Measurements from ENCODE around the gene AK9. TPM values are rescaled to one million over a fixed set of nuclear protein-coding genes. Genes with fewer than 3 reads are reported as not detected.
"Not testable (repeated sequence)": the region's sequence is repeated elsewhere in the genome, so short reads cannot be mapped to it uniquely, and the experiment has no call there.

The AK9 gene
- polyA plus RNA-seq, 1 donor from 2014 or later: 27.7 TPM

DNA sequence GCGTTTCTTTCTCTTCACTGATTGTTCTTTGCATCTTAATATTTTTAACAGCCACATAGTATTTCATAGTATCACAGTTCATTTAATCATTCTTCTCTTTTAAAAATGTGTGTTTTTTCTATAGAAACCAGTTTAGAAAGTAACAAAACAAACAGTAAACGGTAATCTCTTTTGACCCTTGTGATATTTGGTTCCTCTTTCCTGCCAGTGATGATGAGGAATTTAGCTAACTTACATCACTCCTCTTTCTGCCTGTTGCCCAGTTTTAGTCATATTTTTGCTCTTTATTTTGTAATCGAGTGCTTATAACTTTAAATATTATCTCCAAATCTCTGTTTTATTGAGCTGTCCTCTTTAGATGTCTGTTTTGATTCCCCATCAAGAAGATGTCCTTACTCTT lies 169.9 kb downstream of the AK9 start:
- no peak overlapping the region for H3K27ac ChIP-seq (ENCODE audit: low read length)

DNA sequence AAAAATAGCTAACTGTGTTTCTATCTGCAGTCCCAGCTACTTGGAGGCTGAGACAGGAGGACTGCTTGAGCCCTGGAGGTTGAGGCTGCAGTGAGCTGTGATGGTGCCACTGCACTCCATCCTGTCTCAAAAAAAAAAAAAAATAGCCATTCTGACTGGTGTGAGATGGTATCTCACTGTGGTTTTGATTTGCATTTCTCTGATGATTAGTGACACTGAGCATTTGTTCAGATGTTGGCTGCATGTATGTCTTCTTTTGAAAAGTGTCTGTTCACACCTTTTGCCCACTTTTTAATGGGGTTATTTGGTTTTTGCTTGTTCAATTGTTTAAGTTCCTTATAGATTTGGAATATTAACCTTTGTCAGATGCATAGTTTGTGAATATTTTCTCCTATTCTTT lies 171.4 kb downstream of the AK9 start:
- not testable (repeated sequence) for H4K20me1 ChIP-seq (ENCODE audit: insufficient read depth); H3K27me3 ChIP-seq (ENCODE audit: insufficient read depth, low read depth, low read length); H3K9ac ChIP-seq (ENCODE audit: low read length); H3K9me3 ChIP-seq (ENCODE audit: low read length); H2AFZ ChIP-seq (ENCODE audit: low read depth, low read length); H3K9me2 ChIP-seq (ENCODE audit: insufficient read depth, low read length); H3F3A ChIP-seq (ENCODE audit: insufficient read depth, low read length, poor library complexity, severe bottlenecking); H3K4me3 ChIP-seq (ENCODE audit: low read length); H3K79me2 ChIP-seq (replicated peaks; ENCODE audit: insufficient read depth, low read length); H3K27ac ChIP-seq (ENCODE audit: low read length); H3K36me3 ChIP-seq (ENCODE audit: insufficient read depth, low read length); H3K4me2 ChIP-seq (ENCODE audit: low read length)

More for the DNA sequence above, 169.9 kb downstream of the AK9 start:
- no peak overlapping the region for H3K4me2 ChIP-seq (ENCODE audit: low read length)
- no peaks in the 10 kb centered on the region for H3F3A ChIP-seq (ENCODE audit: insufficient read depth, low read length, poor library complexity, severe bottlenecking)
- no peaks in the 10 kb centered on the region for H3K79me2 ChIP-seq (replicated peaks; ENCODE audit: insufficient read depth, low read length)
- no peaks in the 10 kb centered on the region for H3K9me2 ChIP-seq (ENCODE audit: insufficient read depth, low read length)
- no peak overlapping the region for H3K9ac ChIP-seq (ENCODE audit: low read length)
- no peak overlapping the region for H2AFZ ChIP-seq (ENCODE audit: low read depth, low read length)
- TF ChIP-seq EZH2 (IDR thresholded peaks at IDR 0.05; ENCODE audit: borderline replicate concordance, insufficient read depth, low read length, poor library complexity, severe bottlenecking) (no peak), MXI1 (conservative IDR thresholded peaks at IDR 0.05; ENCODE audit: poor library complexity, severe bottlenecking) (no peak), POLR2AphosphoS5 (IDR thresholded peaks at IDR 0.05) (no peak), EP300 (conservative IDR thresholded peaks at IDR 0.05; ENCODE audit: poor library complexity, severe bottlenecking) (no peak), RAD21 (conservative IDR thresholded peaks at IDR 0.05) (no peak), TAF1 (IDR thresholded peaks at IDR 0.05; ENCODE audit: low read depth) (no peak), SMC3 (conservative IDR thresholded peaks at IDR 0.05; ENCODE audit: poor library complexity) (no peak)
- TF ChIP-seq, protein P1, sequence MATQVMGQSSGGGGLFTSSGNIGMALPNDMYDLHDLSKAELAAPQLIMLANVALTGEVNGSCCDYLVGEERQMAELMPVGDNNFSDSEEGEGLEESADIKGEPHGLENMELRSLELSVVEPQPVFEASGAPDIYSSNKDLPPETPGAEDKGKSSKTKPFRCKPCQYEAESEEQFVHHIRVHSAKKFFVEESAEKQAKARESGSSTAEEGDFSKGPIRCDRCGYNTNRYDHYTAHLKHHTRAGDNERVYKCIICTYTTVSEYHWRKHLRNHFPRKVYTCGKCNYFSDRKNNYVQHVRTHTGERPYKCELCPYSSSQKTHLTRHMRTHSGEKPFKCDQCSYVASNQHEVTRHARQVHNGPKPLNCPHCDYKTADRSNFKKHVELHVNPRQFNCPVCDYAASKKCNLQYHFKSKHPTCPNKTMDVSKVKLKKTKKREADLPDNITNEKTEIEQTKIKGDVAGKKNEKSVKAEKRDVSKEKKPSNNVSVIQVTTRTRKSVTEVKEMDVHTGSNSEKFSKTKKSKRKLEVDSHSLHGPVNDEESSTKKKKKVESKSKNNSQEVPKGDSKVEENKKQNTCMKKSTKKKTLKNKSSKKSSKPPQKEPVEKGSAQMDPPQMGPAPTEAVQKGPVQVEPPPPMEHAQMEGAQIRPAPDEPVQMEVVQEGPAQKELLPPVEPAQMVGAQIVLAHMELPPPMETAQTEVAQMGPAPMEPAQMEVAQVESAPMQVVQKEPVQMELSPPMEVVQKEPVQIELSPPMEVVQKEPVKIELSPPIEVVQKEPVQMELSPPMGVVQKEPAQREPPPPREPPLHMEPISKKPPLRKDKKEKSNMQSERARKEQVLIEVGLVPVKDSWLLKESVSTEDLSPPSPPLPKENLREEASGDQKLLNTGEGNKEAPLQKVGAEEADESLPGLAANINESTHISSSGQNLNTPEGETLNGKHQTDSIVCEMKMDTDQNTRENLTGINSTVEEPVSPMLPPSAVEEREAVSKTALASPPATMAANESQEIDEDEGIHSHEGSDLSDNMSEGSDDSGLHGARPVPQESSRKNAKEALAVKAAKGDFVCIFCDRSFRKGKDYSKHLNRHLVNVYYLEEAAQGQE (IDR thresholded peaks at IDR 0.05; ENCODE audit: borderline replicate concordance): no peak
- TF ChIP-seq, protein P2, sequence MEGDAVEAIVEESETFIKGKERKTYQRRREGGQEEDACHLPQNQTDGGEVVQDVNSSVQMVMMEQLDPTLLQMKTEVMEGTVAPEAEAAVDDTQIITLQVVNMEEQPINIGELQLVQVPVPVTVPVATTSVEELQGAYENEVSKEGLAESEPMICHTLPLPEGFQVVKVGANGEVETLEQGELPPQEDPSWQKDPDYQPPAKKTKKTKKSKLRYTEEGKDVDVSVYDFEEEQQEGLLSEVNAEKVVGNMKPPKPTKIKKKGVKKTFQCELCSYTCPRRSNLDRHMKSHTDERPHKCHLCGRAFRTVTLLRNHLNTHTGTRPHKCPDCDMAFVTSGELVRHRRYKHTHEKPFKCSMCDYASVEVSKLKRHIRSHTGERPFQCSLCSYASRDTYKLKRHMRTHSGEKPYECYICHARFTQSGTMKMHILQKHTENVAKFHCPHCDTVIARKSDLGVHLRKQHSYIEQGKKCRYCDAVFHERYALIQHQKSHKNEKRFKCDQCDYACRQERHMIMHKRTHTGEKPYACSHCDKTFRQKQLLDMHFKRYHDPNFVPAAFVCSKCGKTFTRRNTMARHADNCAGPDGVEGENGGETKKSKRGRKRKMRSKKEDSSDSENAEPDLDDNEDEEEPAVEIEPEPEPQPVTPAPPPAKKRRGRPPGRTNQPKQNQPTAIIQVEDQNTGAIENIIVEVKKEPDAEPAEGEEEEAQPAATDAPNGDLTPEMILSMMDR (IDR thresholded peaks at IDR 0.05; ENCODE audit: poor library complexity, severe bottlenecking): no peak
- no peak overlapping the region for H3K4me3 ChIP-seq (ENCODE audit: low read length)
- H4K20me1 ChIP-seq (ENCODE audit: insufficient read depth): no peaks in the 10 kb centered on the region
- no peaks in the 10 kb centered on the region for H3K36me3 ChIP-seq (ENCODE audit: insufficient read depth, low read length)
- H3K27me3 ChIP-seq (ENCODE audit: insufficient read depth, low read depth, low read length): no peaks in the 10 kb centered on the region
- no peaks in the 10 kb centered on the region for H3K9me3 ChIP-seq (ENCODE audit: low read length)

DNA sequence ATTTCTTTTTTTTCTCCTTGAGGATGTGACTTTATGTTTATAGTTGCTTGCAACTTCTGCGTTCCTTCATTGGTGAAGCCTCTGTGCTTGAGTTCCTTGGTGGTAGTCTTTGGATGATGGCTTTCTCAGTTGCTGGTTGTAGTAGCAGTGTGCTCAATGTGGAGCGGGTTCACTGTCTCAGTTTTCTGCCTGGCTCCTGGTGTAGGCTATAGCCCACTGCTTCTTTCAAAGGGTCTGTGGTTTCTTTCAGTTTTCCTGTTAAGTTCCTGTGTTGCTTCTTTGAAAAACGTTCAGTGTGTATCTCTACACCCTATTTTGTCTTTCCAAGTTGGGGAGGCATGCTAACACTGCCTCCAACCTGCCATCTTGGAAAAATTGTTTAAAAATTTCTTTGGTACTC lies 174.1 kb downstream of the AK9 start:
- no peak for TF ChIP-seq POLR2AphosphoS5 (IDR thresholded peaks at IDR 0.05)
- no peak for TF ChIP-seq RAD21 (conservative IDR thresholded peaks at IDR 0.05)
- TF ChIP-seq SMC3 (conservative IDR thresholded peaks at IDR 0.05; ENCODE audit: poor library complexity): no peak
- TF ChIP-seq, protein P1 (IDR thresholded peaks at IDR 0.05; ENCODE audit: borderline replicate concordance): no peak
- TF ChIP-seq, protein P2 (IDR thresholded peaks at IDR 0.05; ENCODE audit: poor library complexity, severe bottlenecking): no peak
- no peak for TF ChIP-seq EZH2 (IDR thresholded peaks at IDR 0.05; ENCODE audit: borderline replicate concordance, insufficient read depth, low read length, poor library complexity, severe bottlenecking)
- TF ChIP-seq MXI1 (conservative IDR thresholded peaks at IDR 0.05; ENCODE audit: poor library complexity, severe bottlenecking): no peak
- TF ChIP-seq TAF1 (IDR thresholded peaks at IDR 0.05; ENCODE audit: low read depth): no peak
- Histone ChIP-seq H2AFZ (ENCODE audit: low read depth, low read length) (no peak overlapping the region), H3K9me3 (ENCODE audit: low read length) (no peaks in the 10 kb centered on the region), H3K9ac (ENCODE audit: low read length) (no peak overlapping the region), H3K9me2 (ENCODE audit: insufficient read depth, low read length) (no peaks in the 10 kb centered on the region), H3K27ac (ENCODE audit: low read length) (no peak overlapping the region), H3K4me3 (ENCODE audit: low read length) (no peak overlapping the region), H3K27me3 (ENCODE audit: insufficient read depth, low read depth, low read length) (no peaks in the 10 kb centered on the region), H3F3A (ENCODE audit: insufficient read depth, low read length, poor library complexity, severe bottlenecking) (no peaks in the 10 kb centered on the region), H3K36me3 (ENCODE audit: insufficient read depth, low read length) (no peaks in the 10 kb centered on the region), H3K4me2 (ENCODE audit: low read length) (no peak overlapping the region), H4K20me1 (ENCODE audit: insufficient read depth) (no peaks in the 10 kb centered on the region), H3K79me2 (replicated peaks; ENCODE audit: insufficient read depth, low read length) (no peaks in the 10 kb centered on the region)

All from neural cell (in vitro differentiated cells).